ENCODE measurements around the gene HELZ. TPM values are rescaled to one million over a fixed set of nuclear protein-coding genes. Genes with fewer than 3 reads are reported as not detected.

HELZ gene
- total RNA-seq, 1 experiment from 2014 or later: 49.8 TPM

DNA sequence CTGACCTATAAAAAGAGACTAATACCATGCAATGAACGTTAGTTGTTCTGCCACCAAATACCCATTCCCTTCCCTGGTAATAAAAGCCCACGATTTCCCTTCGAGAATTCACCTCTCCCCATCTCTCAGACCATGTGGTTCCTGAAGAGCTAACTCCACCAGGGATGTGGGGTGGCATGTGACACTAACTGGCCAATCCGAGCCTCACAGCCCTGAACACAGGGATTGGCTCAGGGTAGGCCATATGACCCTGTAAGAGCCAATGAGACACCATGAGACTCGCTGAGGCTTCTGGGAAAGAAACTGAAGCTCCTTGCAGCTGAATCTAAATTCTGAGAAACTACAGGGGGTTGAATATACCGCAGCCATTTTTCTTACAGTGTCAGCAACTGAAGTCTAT is 21.1 kb downstream of the HELZ start:
- Histone ChIP-seq H3K9ac (ENCODE audit: extremely low read depth, insufficient read length, low read length) (no peak overlapping the region), H3K4me2 (ENCODE audit: insufficient read depth, insufficient read length, low read length) (no peak overlapping the region), H3K18ac (ENCODE audit: insufficient read length, low read depth, low read length) (no peak overlapping the region), H3K14ac (ENCODE audit: insufficient read depth, low read length) (no peak overlapping the region), H3K27me3 (ENCODE audit: insufficient read depth, low read length) (no peaks in the 10 kb centered on the region), H3K56ac (ENCODE audit: insufficient read length, low read depth, low read length) (no peak overlapping the region), H2BK5ac (ENCODE audit: insufficient read length, low read length) (no peak overlapping the region), H3K79me2 (ENCODE audit: insufficient read depth, low read length) (no peaks in the 10 kb centered on the region; the same call in 1 of the 2 replicates), H3T11ph (ENCODE audit: low read length) (no peak overlapping the region), H3K4me1 (ENCODE audit: insufficient read depth, low read length) (no peaks in the 10 kb centered on the region; the same call in 1 of the 2 replicates), H3K9me3 (ENCODE audit: control insufficient read depth, low read depth, low read length) (no peaks in the 10 kb centered on the region), H2AK5ac (ENCODE audit: insufficient read length, low read length) (no peak overlapping the region), H2BK120ac (ENCODE audit: low read depth, low read length, poor library complexity, severe bottlenecking) (no peak overlapping the region), H3K23ac (ENCODE audit: insufficient read length, low read depth, low read length) (no peak overlapping the region), H3K27ac (ENCODE audit: insufficient read length, low read depth, low read length) (no peak overlapping the region), H2AFZ (ENCODE audit: low read length) (no peak overlapping the region), H4K8ac (replicated peaks; ENCODE audit: insufficient read length, low read depth, low read length) (no peak overlapping the region), H3K23me2 (ENCODE audit: insufficient read length, low read depth, low read length, poor library complexity, severe bottlenecking) (no peaks in the 10 kb centered on the region), H4K91ac (ENCODE audit: insufficient read length, low read depth, low read length) (no peak overlapping the region), H2BK12ac (ENCODE audit: insufficient read length, low read depth, low read length) (no peak overlapping the region), H4K20me1 (ENCODE audit: control insufficient read depth, insufficient read depth, insufficient read length) (no peaks in the 10 kb centered on the region), H3K79me1 (ENCODE audit: insufficient read depth, low read depth, low read length, poor library complexity, severe bottlenecking) (no peaks in the 10 kb centered on the region), H3K4ac (ENCODE audit: low read depth, low read length) (no peak overlapping the region), H2BK20ac (ENCODE audit: low read depth, low read length, poor library complexity, severe bottlenecking) (no peak overlapping the region), H4K5ac (ENCODE audit: insufficient read length, low read depth, low read length) (no peak overlapping the region), H2BK15ac (ENCODE audit: low read depth, low read length) (no peak overlapping the region)
- WGBS (ENCODE audit: extremely low coverage, insufficient read length, low lambda C conversion rate): no CpG with 5 or more reads among the region's 6 CpGs
- H3K36me3 Mint-ChIP-seq (ENCODE audit: insufficient read depth in 1 of 3, low read depth in 3 of 3): peaks cover 11 to 40% (median 25%) of the 10 kb centered on the region in 3 experiments; a peak in 6 of 7 replicates
- no peak overlapping the region for H3K4me3 Mint-ChIP-seq
- H3K27me3 Mint-ChIP-seq (ENCODE audit: low read depth): no peaks in the 10 kb centered on the region
- H3K9me3 Mint-ChIP-seq: no peaks in the 10 kb centered on the region
- DNase-seq: no peak
- TF ChIP-seq, protein P1, sequence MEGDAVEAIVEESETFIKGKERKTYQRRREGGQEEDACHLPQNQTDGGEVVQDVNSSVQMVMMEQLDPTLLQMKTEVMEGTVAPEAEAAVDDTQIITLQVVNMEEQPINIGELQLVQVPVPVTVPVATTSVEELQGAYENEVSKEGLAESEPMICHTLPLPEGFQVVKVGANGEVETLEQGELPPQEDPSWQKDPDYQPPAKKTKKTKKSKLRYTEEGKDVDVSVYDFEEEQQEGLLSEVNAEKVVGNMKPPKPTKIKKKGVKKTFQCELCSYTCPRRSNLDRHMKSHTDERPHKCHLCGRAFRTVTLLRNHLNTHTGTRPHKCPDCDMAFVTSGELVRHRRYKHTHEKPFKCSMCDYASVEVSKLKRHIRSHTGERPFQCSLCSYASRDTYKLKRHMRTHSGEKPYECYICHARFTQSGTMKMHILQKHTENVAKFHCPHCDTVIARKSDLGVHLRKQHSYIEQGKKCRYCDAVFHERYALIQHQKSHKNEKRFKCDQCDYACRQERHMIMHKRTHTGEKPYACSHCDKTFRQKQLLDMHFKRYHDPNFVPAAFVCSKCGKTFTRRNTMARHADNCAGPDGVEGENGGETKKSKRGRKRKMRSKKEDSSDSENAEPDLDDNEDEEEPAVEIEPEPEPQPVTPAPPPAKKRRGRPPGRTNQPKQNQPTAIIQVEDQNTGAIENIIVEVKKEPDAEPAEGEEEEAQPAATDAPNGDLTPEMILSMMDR (conservative IDR thresholded peaks at IDR 0.05): no peak
- H3K4me1 Mint-ChIP-seq: peaks cover 3 to 9% of the 10 kb centered on the region in 2 experiments
- H3K27ac Mint-ChIP-seq: peak overlapping the region in 2 of 3 experiments; percentile 4 to 29; a peak in 2 of 7 replicates

Data from H9 (cell line).